Endodermal cell (in vitro differentiated cells): Measurements from ENCODE around the gene PLXNA2. TPM values are rescaled to one million over a fixed set of nuclear protein-coding genes. Genes with fewer than 3 reads are reported as not detected.
A peak's percentile ranks its signal among the peaks of the same experiment; 100 is the strongest.

Experiments used
- DNase-seq: peaks from one replicate; pipeline ENCODE4 v3.0.0-alpha.2; 2017
- H3K27ac ChIP-seq: 2 replicates; pipeline ENCODE4 v1.5.1; 2013; ENCODE audit warnings: mild to moderate bottlenecking, low read depth, low read length, moderate library complexity
- H3K27me3 ChIP-seq: 2 replicates; pipeline ENCODE4 v1.6.1; 2013; ENCODE audit warnings: mild to moderate bottlenecking, low read length, moderate library complexity; ENCODE audit not compliant: insufficient read depth, control insufficient read depth, poor library complexity, severe bottlenecking
- H3K36me3 ChIP-seq: 2 replicates; pipeline ENCODE4 v1.7.0; 2013; ENCODE audit warnings: mild to moderate bottlenecking, low read length, moderate library complexity; ENCODE audit not compliant: control insufficient read depth, insufficient read depth
- H3K4me1 ChIP-seq: one replicate; pipeline ENCODE4 v1.7.0; 2013; ENCODE audit warnings: low read length; ENCODE audit not compliant: control insufficient read depth, insufficient read depth
- H3K4me3 ChIP-seq: 2 replicates; pipeline ENCODE4 v1.5.1; 2013; ENCODE audit warnings: mild to moderate bottlenecking, low read length, moderate library complexity
- H3K9ac ChIP-seq: 2 replicates; pipeline ENCODE4 v1.6.1; 2013; ENCODE audit warnings: mild to moderate bottlenecking, low read length, moderate library complexity; ENCODE audit not compliant: poor library complexity, severe bottlenecking; ENCODE audit errors: extremely low read depth
- H3K9me3 ChIP-seq: 2 replicates; pipeline ENCODE4 v1.6.1; 2013; ENCODE audit warnings: mild to moderate bottlenecking, low read length, moderate library complexity; ENCODE audit not compliant: control insufficient read depth
- H3K27ac Mint-ChIP-seq: 2 replicates; pipeline ENCODE4 v1.8.0; 2020; ENCODE audit warnings: mixed read lengths
- H3K27me3 Mint-ChIP-seq: 2 replicates; pipeline ENCODE4 v1.8.0; 2021; ENCODE audit warnings: mild to moderate bottlenecking, mixed read lengths; ENCODE audit not compliant: insufficient read depth
- H3K36me3 Mint-ChIP-seq: 2 replicates; pipeline ENCODE4 v1.8.0; 2020; ENCODE audit warnings: low read depth, mixed read lengths
- H3K4me1 Mint-ChIP-seq: 2 replicates; pipeline ENCODE4 v1.8.0; 2020; ENCODE audit warnings: mixed read lengths
- H3K4me3 Mint-ChIP-seq: 2 replicates; pipeline ENCODE4 v1.8.0; 2020; ENCODE audit warnings: mild to moderate bottlenecking, moderate library complexity, mixed read lengths
- H3K9me3 Mint-ChIP-seq: 2 replicates; pipeline ENCODE4 v1.8.0; 2020; ENCODE audit warnings: mild to moderate bottlenecking, mixed read lengths
- CTCF ChIP-seq: fragments of 200-600 bp; sonication (generic); conservative IDR thresholded peaks from 2 replicates; pipeline ENCODE4 v1.5.0; 2021; ENCODE audit warnings: antibody characterized with exemption, mild to moderate bottlenecking
- WGBS, 2 experiments: methylation state at CpG; one replicate each; pipeline versions ENCODE4 v1.1.5 to v1.1.7; 2013; ENCODE audit warnings: missing lambda C conversion rate in 2 of 2, mixed read lengths in 1 of 2; ENCODE audit not compliant: insufficient coverage in 1 of 2, insufficient read length in 1 of 2; 5-methylcytosine and 5-hydroxymethylcytosine counted together
- total RNA-seq, 2 donors: library from RNA; stranded (reverse); fragmentation: NEBNext Ultra II Directional in 1 of 2; extraction: Animal tissue kit (Norgen Biotek cat#: 25700) in 1 of 2; gene quantifications; 2 replicates in 1 of 2; 3 replicates in 1 of 2; pipeline ENCODE4 v1.2.1, GENCODE V29; 2021

The PLXNA2 gene
- total RNA-seq, 2 donors from 2014 or later: 61.2 to 86.1 TPM

DNA sequence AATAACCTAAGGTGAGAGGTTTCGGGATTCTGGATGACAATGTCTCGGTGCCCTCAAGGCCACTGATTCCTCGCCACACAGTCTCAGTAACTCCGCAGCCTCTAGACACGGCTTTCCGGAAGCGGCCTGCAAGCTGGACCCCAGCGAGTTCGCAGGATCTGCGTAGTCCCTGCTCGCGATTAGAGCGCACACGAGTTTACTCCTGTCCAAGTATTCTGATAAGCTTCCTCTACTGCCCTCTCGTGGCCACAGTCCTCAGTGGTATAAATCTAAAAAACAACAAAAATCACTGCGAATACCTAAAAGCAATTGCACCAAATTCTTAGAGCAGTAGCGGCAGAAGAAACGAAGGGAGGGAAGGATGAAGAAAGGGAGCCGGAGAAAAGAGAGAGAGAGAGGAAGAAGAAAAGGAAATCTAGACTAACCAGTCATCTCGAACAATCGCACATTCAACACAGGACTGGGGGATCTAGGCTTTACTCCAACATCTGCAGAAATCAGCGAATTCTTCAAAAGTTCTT lies 1.1 kb upstream of the PLXNA2 start:
- Histone ChIP-seq H3K9me3 (no peaks in the 10 kb centered on the region), H3K4me1 (peaks cover 4% of the 10 kb centered on the region), H3K36me3 (peaks cover 29% of the 10 kb centered on the region), H3K27me3 (no peaks in the 10 kb centered on the region), H3K27ac (no peak overlapping the region), H3K9ac (peak overlapping the region; percentile 53), H3K4me3 (peak overlapping the region; percentile 90)
- 18 to 21% methylated on average over 17 to 22 of the region's 22 CpGs for WGBS, 2 experiments
- Mint-ChIP-seq H3K4me1 (peaks cover 46% of the 10 kb centered on the region), H3K4me3 (peak overlapping the region; percentile 93), H3K27me3 (peaks cover 28% of the 10 kb centered on the region), H3K9me3 (no peaks in the 10 kb centered on the region), H3K36me3 (no peaks in the 10 kb centered on the region), H3K27ac (no peak overlapping the region)
- peak; percentile 95 for DNase-seq
- peak; percentile 89 for TF ChIP-seq CTCF

DNA sequence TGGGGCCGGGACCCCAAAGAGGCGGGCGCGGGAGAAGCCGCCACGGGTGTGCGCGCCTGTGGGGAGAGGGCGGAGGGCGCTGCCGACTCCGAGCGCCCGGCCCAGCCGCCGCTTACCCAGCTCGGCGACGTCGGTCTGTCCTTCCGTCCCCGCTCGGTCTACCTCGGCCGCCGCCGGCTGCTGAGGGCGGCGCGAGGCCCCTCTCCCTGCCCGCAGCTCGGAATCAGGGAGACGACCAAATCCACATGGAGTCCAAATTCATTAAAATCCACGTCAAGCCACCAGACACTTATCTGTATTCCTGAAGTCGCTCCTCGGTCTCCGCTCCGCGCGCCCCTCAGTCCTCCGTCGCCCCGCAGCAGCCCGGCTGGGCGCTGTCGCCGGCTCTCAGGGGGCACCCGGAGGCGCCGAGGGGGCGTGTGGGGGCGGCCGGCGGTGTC lies 637 bp downstream of the PLXNA2 start:
- peaks cover 8% of the 10 kb centered on the region for H3K4me1 ChIP-seq
- peaks cover 28% of the 10 kb centered on the region for H3K27me3 Mint-ChIP-seq
- peak overlapping the region; percentile 100 for H3K4me3 ChIP-seq
- H3K9ac ChIP-seq: peak overlapping the region; percentile 91
- no peaks in the 10 kb centered on the region for H3K27me3 ChIP-seq
- TF ChIP-seq CTCF: no peak
- H3K36me3 Mint-ChIP-seq: no peaks in the 10 kb centered on the region
- H3K9me3 Mint-ChIP-seq: no peaks in the 10 kb centered on the region
- WGBS, 2 experiments: 0% methylated on average over 16 to 54 of the region's 54 CpGs
- H3K4me1 Mint-ChIP-seq: peaks cover 53% of the 10 kb centered on the region
- H3K9me3 ChIP-seq: no peaks in the 10 kb centered on the region
- peak overlapping the region; percentile 93 for H3K4me3 Mint-ChIP-seq
- H3K27ac ChIP-seq: peak overlapping the region; percentile 26
- H3K27ac Mint-ChIP-seq: peak overlapping the region; percentile 55
- no peak for DNase-seq
- peaks cover 43% of the 10 kb centered on the region for H3K36me3 ChIP-seq

- peak overlapping the region; percentile 93 for H3K4me3 Mint-ChIP-seq
- H3K9me3 ChIP-seq: no peaks in the 10 kb centered on the region
- peaks cover 11% of the 10 kb centered on the region for H3K4me1 ChIP-seq
- no peaks in the 10 kb centered on the region for H3K27me3 ChIP-seq
- H3K9ac ChIP-seq: peak overlapping the region; percentile 91
- DNase-seq: peak; percentile 75
- no peak overlapping the region for H3K27ac Mint-ChIP-seq
- peaks cover 48% of the 10 kb centered on the region for H3K36me3 ChIP-seq
- no peaks in the 10 kb centered on the region for H3K36me3 Mint-ChIP-seq
- H3K27me3 Mint-ChIP-seq: peaks cover 28% of the 10 kb centered on the region
- peaks cover 54% of the 10 kb centered on the region for H3K4me1 Mint-ChIP-seq
- peak overlapping the region; percentile 100 for H3K4me3 ChIP-seq
- H3K9me3 Mint-ChIP-seq: no peaks in the 10 kb centered on the region
- 1% methylated on average over 26 to 54 of the region's 54 CpGs for WGBS, 2 experiments
- peak; percentile 38 for TF ChIP-seq CTCF
- H3K27ac ChIP-seq: no peak overlapping the region
Observed at GRCh38 chr1:208242941-208243526, 1.1 kb downstream of the PLXNA2 start.
